A549 (cell line): Measurements from ENCODE around the gene TMEM186.

Source experiments
- CBX2 ChIP-seq: fragments of 200-600 bp; sonication (generic); IDR thresholded peaks from 2 replicates; pipeline ENCODE4 v1.6.1; 2016; ENCODE audit warnings: low read depth, mild to moderate bottlenecking, borderline replicate concordance
- ELK1 ChIP-seq: fragments of 150-350 bp; IDR thresholded peaks from 2 replicates; pipeline ENCODE4 v1.6.1; 2014; ENCODE audit warnings: low read depth, mild to moderate bottlenecking, low read length
- HMGXB4 ChIP-seq: fragments of 250-450 bp; sonication (Bioruptor Pico); IDR thresholded peaks from 2 replicates; pipeline ENCODE4 v1.5.0; 2021; ENCODE audit warnings: mild to moderate bottlenecking, moderate library complexity, borderline replicate concordance
- POLR2A ChIP-seq: IDR thresholded peaks from 2 replicates; pipeline ENCODE4 v1.6.1; 2012; ENCODE audit warnings: mild to moderate bottlenecking, low read length
- TF ChIP-seq, protein P1 (sequence below): fragments of >200 bp; sonication (Bioruptor Twin); formaldehyde crosslinking; IDR thresholded peaks from 3 replicates; pipeline ENCODE4 v1.5.1; 2016

- TF ChIP-seq, protein P1, sequence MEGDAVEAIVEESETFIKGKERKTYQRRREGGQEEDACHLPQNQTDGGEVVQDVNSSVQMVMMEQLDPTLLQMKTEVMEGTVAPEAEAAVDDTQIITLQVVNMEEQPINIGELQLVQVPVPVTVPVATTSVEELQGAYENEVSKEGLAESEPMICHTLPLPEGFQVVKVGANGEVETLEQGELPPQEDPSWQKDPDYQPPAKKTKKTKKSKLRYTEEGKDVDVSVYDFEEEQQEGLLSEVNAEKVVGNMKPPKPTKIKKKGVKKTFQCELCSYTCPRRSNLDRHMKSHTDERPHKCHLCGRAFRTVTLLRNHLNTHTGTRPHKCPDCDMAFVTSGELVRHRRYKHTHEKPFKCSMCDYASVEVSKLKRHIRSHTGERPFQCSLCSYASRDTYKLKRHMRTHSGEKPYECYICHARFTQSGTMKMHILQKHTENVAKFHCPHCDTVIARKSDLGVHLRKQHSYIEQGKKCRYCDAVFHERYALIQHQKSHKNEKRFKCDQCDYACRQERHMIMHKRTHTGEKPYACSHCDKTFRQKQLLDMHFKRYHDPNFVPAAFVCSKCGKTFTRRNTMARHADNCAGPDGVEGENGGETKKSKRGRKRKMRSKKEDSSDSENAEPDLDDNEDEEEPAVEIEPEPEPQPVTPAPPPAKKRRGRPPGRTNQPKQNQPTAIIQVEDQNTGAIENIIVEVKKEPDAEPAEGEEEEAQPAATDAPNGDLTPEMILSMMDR = no peak
- TF ChIP-seq CBX2 = no peak
- no peak for TF ChIP-seq POLR2A
- TF ChIP-seq ELK1 = no peak
- no peak for TF ChIP-seq HMGXB4
Measured at GRCh38 chr16:8764525-8765250, 32.8 kb downstream of the TMEM186 start.
